Transverse colon (tissue), 3 donors: ENCODE data around the gene SLC5A9.
"Not testable (repeated sequence)": the region's sequence is repeated elsewhere in the genome, so short reads cannot be mapped to it uniquely, and the experiment has no call there.

Experiments used
- CTCF ChIP-seq, 5 experiments: fragments of 200-600 bp in 3 of 5; fragments of 450-650 bp in 2 of 5; sonication (generic) in 3 of 5; IDR thresholded peaks; 1 replicate in 2 of 5; 2 replicates in 3 of 5; pipeline ENCODE4 v1.5.1; 2016 to 2017; ENCODE audit warnings: antibody characterized with exemption in 5 of 5, inconsistent platforms in 3 of 5, mild to moderate bottlenecking in 2 of 5, moderate library complexity in 1 of 5
- POLR2A ChIP-seq: fragments of 450-650 bp; IDR thresholded peaks from one replicate; pipeline ENCODE4 v1.6.1; 2016; ENCODE audit warnings: antibody characterized with exemption, mild to moderate bottlenecking, moderate library complexity

GRCh38 chr1:48213462-48213861 is 9.1 kb upstream of the SLC5A9 start:
- not testable (repeated sequence) for TF ChIP-seq POLR2A; CTCF (IDR thresholded peaks at IDR 0.05)
